ENCODE measurements around the gene FAM3C. TPM values are rescaled to one million over a fixed set of nuclear protein-coding genes. Genes with fewer than 3 reads are reported as not detected.
A peak's percentile ranks its signal among the peaks of the same experiment; 100 is the strongest.
"Not testable (repeated sequence)": the region's sequence is repeated elsewhere in the genome, so short reads cannot be mapped to it uniquely, and the experiment has no call there.

The FAM3C gene, protein sequence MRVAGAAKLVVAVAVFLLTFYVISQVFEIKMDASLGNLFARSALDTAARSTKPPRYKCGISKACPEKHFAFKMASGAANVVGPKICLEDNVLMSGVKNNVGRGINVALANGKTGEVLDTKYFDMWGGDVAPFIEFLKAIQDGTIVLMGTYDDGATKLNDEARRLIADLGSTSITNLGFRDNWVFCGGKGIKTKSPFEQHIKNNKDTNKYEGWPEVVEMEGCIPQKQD
- total RNA-seq, result 29.3 and 30.6 TPM in 2 replicates

DNA sequence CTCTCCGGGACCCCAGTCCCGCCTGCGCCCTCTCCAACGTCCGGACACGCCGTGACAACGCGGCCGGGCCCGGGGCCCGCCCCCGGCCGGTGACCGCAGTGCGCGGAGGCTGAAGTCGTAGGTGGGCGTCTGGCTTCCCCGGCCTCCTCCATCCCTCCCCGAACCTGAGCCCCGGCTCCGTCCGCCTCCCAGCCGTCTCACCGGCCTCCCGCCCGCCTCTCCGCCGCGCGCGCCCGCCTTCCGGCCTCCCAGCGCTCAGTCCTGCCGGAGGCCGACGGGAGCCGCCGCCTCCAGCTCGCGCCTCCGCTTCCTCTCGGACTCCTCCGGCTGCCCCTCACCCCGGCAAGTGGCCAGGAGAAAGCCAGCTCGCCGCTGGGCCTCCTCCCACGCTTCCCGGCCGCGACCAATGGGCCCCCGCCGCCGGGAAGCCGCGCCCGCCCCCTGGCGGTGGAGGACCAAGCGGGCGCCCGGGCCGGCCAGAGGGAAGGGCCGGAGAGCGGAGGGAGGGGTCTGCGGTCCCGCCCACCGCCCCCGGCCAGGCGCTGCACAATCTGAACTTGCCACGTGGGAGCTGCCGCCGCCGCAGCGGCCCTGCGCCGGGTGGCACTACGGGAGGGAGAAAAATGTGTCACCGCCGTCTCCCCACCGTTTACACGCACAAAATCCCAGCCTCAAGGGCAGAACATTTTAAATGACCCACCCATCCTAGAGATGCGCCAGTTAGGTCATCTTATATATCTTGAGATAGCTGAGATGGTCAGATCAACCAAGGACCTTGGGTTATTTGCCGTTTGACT, at the start of gene FAM3C:
Gene FAM3C (minus strand): TSS at position 348 of the 797 bp plus-strand sequence. CDS start 13,339 bp downstream, outside the sequence.
- DNase-seq (ENCODE audit: low read depth in 2 of 2), result peak; percentile 67 to 95

- peak in 1 of 2 donors; percentile 7 for DNase-seq (ENCODE audit: low read depth in 2 of 2)
These were observed 46.7 kb upstream of the FAM3C start for GRCh38 chr7:121442845-121443244.

DNA sequence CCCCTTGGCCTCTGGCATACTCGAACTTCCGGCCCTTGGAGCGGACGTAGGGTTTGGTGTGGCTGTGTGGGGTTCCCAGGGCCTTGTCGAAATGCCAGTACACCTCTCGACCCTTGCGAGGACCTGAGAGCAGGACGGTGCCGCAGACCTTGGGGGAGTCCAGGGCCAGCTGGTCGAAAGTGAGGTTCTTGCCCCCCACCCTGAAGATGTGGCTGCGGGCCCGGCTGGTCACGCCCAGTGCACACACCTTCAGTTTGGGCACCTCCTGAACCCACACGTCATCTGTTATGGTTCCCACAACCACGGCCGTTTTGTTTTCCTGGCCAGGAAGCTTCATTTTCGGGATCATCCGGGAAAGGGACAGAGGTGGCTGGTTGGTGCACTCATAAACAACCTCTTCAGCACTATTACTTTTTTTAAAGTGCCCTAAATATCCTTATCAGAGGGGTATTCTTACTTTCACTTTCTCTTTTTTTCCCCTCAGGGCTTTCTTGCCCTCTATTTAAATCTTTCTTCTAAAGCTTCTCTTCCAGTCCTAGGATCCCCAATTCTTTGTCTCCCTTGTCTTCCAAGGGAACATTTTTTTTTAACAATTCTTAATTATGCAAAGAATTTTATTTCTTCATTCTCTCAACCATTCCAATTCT, 44.9 kb upstream of the FAM3C start:
- DNase-seq (ENCODE audit: low read depth in 2 of 2), result peak; percentile 66 to 72

DNA sequence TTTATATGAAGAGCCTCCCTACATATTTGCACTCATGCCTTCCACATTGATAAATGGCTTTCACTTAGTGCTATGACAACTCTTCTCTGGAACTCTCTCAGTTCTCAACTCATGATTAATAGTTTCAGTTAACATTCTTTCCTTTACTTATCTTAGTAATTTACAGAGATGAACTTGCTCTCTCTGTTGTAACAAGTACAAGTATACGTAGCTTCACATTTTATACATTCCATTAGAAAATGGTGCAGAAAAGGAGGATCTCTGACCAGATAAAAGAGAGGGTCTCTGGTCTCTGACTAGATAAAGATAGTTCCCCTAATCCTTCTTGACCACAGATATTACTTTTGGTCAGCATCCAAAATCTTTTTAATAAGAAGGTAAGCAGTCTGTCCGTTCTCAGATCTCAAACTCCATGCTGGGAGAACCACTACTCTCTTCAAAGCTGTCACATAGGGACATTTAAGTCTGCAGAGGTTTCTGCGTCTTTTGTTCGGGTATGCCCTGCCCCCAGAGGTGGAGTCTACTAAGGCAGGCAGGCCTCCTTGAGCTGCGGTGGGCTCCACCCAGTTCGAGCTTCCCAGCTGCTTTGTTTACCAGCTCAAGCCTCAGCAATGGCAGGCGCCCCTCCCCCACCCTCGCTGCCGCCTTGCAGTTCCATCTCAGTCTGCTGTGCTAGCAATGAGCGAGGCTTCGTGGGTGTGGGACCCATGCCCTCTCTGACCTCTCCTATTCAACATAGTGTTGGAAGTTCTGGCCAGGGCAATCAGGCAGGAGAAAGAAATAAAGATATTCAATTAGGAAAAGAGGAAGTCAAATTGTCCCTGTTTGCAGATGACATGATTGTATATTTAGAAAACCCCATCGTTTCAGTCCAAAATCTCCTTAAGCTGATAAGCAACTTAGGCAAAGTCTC, 42.2 kb upstream of the FAM3C start:
- peak in 1 of 2 donors; percentile 58 for DNase-seq (ENCODE audit: low read depth in 2 of 2)

DNA sequence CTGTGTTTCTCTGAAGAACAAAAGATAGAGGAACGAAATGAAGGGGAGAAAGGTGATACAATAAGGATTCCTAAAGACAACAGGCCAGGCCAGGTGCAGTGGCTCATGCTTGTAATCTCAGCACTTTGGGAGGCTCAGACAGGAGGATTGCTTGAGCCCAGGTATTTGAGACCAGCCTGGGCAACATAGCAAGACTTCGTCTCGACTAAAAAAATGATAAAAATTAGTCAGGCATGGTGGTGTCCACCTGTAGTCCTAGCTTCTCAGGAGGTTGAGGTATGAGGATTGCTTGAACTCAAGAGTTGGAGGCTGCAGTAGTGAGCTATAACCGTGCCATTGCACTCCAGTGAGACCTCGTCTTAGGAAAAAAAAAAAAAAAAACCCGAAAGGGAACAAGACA, 41.4 kb upstream of the FAM3C start:
- no peak for DNase-seq (ENCODE audit: low read depth in 2 of 2)

- no peak for DNase-seq (ENCODE audit: low read depth in 2 of 2)
These were observed 40.6 kb upstream of the FAM3C start for GRCh38 chr7:121436688-121437087.

- DNase-seq (ENCODE audit: low read depth in 2 of 2), result peak; percentile 72 to 75
These were observed 40.0 kb upstream of the FAM3C start for GRCh38 chr7:121436136-121436535.

DNA sequence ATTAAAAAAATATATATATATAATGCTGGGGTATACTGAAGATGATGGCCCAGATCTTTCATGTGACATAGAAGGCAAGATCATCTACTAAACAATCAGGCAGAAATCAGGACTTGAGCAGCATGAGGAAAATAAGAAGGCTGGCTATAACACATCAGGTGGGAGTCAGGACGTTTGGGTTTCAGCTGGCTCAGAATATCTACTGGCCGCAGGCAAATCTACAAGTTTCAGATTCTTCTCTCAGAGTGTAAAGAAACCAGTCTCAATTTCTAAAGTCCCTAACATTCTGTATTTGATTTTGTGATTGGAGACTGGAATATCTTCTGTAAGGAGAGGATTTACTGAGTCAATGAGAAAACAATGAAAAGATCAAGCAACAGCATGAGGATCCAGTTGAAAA, 37.7 kb upstream of the FAM3C start:
- DNase-seq (ENCODE audit: low read depth in 2 of 2), result no peak

DNA sequence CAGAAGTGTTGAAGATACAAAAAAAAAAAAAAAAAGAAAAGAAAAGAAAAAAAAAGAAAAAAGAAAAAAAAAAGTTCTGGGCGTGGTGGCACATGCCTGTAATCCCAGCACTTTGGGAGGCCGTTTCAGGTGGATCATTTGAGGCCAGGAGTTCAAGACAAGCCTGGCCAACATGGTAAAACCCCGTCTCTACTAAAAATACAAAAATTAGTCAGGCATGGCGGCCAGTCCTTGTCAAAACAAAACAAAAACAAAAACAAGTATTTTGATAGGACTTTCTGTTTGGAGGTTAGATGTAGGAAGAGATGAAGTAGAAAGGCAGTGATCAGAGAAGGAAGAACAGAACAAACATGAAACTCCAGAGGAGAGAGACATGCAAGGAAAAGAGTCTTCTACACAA, 36.4 kb upstream of the FAM3C start:
- DNase-seq (ENCODE audit: low read depth in 2 of 2), result not testable (repeated sequence)

DNA sequence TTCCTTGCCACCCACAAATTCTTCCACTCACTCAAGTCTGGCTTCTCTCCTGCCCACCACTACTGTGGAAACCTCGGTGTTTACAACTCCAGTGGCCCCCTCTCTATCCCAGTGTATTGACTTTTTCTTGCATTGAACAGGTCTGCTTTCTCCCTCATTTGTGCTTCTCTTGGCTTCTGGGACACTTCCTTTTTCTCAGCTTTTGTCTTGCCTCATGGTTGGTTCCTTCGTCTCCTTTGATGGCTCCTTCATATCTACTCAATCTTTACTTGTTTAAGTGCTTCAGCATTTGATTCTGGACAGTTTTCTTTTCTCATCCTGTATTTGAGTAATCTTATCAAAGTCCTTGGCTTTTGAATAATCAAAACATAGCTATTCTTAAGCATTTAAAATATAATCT, 35.9 kb upstream of the FAM3C start:
- no peak for DNase-seq (ENCODE audit: low read depth in 2 of 2)

- DNase-seq (ENCODE audit: low read depth in 2 of 2), result no peak
These were observed 35.4 kb upstream of the FAM3C start for GRCh38 chr7:121431389-121431995.

GRCh38 chr7:121430558-121430957, 34.5 kb upstream of the FAM3C start:
- DNase-seq (ENCODE audit: low read depth in 2 of 2), result no peak

DNA sequence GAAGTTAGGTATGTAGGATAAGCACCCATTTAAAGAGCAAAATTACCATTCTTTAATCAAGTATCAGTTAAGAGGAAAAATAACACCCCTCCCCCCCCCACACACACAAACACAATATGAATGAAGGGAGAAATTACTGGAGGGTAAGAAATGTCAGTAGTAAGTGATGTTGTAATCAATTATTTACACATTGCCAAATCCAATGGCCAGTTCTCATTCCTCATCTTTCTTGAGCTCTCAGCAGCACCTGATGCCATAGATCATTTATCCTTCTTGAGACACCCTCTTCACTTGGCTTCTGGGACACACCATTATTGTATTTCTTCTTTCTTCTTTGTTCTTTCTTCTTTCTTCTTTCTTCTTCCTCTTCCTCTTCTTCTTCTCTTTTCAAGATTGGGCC, 33.7 kb upstream of the FAM3C start:
- no peak for DNase-seq (ENCODE audit: low read depth in 2 of 2)

GRCh38 chr7:121428855-121429489, 32.9 kb upstream of the FAM3C start:
- no peak for DNase-seq (ENCODE audit: low read depth in 2 of 2)

DNA sequence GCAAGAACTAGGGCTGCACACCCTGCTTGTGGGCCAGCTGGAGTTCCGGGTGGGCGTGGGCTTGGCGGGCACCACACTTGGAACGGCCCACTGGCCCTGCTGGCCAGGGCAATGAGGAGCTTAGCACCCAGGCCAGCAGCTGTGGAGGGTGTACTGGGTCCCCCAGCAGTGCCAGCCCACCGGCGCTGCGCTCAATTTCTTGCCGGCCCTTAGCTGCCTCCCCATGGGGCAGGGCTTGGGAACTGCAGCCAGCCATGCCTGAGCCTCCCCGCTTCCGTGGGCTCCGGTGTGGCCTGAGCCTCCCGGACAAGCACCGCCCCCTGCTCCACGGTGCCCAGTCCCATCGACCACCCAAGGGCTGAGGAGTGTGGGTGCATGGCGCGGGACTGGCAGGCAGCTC, 25.6 kb upstream of the FAM3C start:
- not testable (repeated sequence) for DNase-seq (ENCODE audit: low read depth in 2 of 2)

DNA sequence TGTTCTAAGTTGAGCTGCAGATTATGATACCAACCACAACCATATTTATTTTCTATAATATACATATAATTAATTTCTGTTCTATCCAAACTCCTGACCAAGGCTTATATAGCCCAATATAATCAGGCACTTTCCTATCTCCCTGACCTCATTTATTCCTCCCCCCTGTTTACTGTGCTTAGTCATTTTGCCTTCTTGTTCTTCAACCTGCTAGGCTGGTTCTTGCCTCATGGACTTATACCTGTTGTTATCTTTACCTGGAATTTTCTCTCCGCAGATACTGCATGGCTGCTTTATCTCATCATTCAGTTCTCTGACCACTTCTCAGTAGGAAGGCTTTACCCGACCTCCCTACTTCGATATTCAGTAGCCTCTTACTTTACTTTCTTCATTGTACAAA, 24.9 kb upstream of the FAM3C start:
- no peak for DNase-seq (ENCODE audit: low read depth in 2 of 2)

- DNase-seq (ENCODE audit: low read depth in 2 of 2), result no peak
These were observed 23.4 kb upstream of the FAM3C start for GRCh38 chr7:121419201-121420148.

GRCh38 chr7:121416533-121416932, 20.4 kb upstream of the FAM3C start:
- DNase-seq (ENCODE audit: low read depth in 2 of 2), result no peak

DNA sequence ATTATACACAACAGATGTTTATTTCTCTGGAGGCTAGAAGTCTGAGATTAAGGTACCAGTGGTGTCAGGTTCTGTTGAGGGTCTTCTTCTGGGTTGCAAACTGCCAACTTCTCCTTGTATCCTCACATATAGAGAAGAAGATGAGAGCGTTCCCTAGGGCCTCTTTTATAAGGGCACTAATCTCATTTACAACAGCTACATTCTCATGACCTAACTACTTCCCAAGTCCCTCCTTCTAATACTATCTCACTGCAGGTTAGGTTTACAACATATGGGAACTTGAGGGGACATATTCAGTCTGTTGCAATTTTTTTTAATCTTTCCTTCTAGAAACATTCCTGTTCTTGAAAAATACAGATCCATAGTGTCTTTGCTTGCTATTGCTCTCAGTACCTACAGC, 18.3 kb upstream of the FAM3C start:
- no peak for DNase-seq (ENCODE audit: low read depth in 2 of 2)

All from dermis microvascular lymphatic vessel endothelial cell (primary cell).